IPS-18a (cell line): Measurements from ENCODE around the gene GTF2A2.

Experiments
- H3K27ac ChIP-seq: one replicate; pipeline ENCODE4 v1.5.1; 2013; ENCODE audit warnings: low read length
- H3K27me3 ChIP-seq: one replicate; pipeline ENCODE4 v1.6.1; 2013; ENCODE audit warnings: mild to moderate bottlenecking, low read length; ENCODE audit not compliant: control insufficient read depth, insufficient read depth
- H3K36me3 ChIP-seq: one replicate; pipeline ENCODE4 v1.6.1; 2013; ENCODE audit warnings: low read depth, low read length; ENCODE audit not compliant: control insufficient read depth
- H3K4me1 ChIP-seq: one replicate; pipeline ENCODE4 v1.6.1; 2013; ENCODE audit warnings: low read depth, low read length; ENCODE audit not compliant: control insufficient read depth
- H3K4me3 ChIP-seq: one replicate; pipeline ENCODE4 v1.5.1; 2013; ENCODE audit warnings: low read length
- H3K9ac ChIP-seq: one replicate; pipeline ENCODE4 v1.6.1; 2013; ENCODE audit warnings: mild to moderate bottlenecking, low read length, moderate library complexity
- H3K9me3 ChIP-seq: one replicate; pipeline ENCODE4 v1.6.1; 2013; ENCODE audit warnings: low read depth, low read length; ENCODE audit not compliant: control insufficient read depth

Gene GTF2A2

GRCh38 chr15:59632714-59633113, 24.6 kb downstream of the GTF2A2 start:
- H3K27me3 ChIP-seq = no peaks in the 10 kb centered on the region
- H3K36me3 ChIP-seq = peaks cover 2% of the 10 kb centered on the region

DNA sequence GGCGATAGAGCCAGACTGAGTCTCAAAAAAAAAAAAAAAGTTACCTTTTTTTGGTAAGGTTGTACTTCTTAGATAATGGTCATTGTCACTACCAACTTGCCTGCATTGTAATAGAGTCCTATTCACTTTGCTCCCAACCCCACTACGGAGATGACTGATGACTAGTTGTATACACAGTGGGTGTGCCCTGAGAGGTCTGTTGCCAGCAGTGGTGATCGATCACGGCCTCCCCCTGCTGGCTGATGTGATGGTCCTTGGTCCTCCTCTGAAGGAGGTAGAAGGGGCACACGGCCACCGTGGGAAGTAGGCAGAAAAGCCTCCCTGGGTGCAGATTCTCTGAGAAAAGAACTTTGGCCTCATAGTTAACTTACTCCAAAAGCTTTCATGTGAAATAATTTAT, 35.0 kb downstream of the GTF2A2 start:
- no peaks in the 10 kb centered on the region for H3K9me3 ChIP-seq
- no peaks in the 10 kb centered on the region for H3K4me1 ChIP-seq
- no peaks in the 10 kb centered on the region for H3K36me3 ChIP-seq
- no peaks in the 10 kb centered on the region for H3K27me3 ChIP-seq
- no peak overlapping the region for H3K9ac ChIP-seq
- no peak overlapping the region for H3K4me3 ChIP-seq
- H3K27ac ChIP-seq = no peak overlapping the region

More at GRCh38 chr15:59632714-59633113, 24.6 kb downstream of the GTF2A2 start:
- Histone ChIP-seq H3K27ac (no peak overlapping the region), H3K4me3 (no peak overlapping the region), H3K4me1 (no peaks in the 10 kb centered on the region), H3K9ac (no peak overlapping the region), H3K9me3 (no peaks in the 10 kb centered on the region)

DNA sequence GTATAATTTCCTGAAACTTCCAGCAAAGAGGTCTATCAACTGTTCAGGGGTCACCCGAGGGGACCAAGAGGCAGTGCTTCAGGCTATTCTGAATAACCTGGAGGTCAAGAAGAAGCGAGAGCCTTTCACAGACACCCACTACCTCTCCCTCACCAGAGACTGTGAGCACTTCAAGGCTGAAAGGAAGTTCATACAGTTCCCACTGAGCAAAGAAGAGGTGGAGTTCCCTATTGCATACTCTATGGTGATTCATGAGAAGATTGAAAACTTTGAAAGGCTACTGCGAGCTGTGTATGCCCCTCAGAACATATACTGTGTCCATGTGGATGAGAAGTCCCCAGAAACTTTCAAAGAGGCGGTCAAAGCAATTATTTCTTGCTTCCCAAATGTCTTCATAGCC, 38.9 kb downstream of the GTF2A2 start:
- Histone ChIP-seq H3K4me3 (no peak overlapping the region), H3K9me3 (no peaks in the 10 kb centered on the region), H3K4me1 (no peaks in the 10 kb centered on the region), H3K9ac (no peak overlapping the region), H3K36me3 (no peaks in the 10 kb centered on the region), H3K27me3 (no peaks in the 10 kb centered on the region), H3K27ac (no peak overlapping the region)

DNA sequence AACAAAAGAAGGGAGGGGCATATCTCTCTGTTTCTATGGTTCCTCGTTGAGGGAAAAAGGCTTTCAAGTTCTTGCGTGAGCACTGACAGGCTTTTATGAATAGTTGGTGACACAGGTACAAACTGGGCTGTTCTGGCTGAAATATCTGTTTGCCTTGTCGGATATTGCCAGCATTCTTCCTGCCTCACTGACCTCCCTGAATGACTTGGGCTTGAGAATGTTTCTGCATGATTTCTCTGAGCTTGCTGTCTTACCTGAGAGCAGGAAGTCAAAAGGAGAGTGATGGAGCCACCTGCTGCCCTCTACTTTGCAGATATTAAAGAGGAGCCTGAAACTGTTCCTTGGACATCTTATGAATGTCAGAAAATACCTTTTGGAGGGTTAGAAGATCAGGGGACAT, 40.9 kb downstream of the GTF2A2 start:
- H3K27ac ChIP-seq = no peak overlapping the region
- H3K27me3 ChIP-seq = no peaks in the 10 kb centered on the region
- H3K9ac ChIP-seq = no peak overlapping the region
- no peak overlapping the region for H3K4me3 ChIP-seq
- H3K4me1 ChIP-seq = no peaks in the 10 kb centered on the region
- no peaks in the 10 kb centered on the region for H3K9me3 ChIP-seq
- H3K36me3 ChIP-seq = no peaks in the 10 kb centered on the region

DNA sequence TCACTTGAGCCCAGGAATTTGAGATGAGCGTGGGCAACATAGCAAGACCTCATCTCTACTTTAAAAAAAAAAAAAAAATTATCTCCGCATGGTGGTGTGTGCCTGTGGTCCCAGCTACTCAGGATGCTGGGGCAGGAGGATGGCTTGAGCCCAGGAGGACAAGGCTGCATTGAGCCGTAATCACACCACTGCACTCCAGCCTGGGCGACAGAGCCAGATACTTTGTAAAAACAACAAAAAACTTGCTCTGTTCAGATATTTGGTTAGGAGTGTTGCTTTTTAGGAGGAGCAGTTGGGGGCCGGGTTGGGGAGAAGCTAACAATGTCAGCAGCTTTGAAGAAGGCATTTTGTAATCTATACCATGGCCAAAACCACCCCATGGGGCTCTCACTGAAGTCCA, 41.7 kb downstream of the GTF2A2 start:
- H3K9me3 ChIP-seq = no peaks in the 10 kb centered on the region
- H3K36me3 ChIP-seq = no peaks in the 10 kb centered on the region
- H3K9ac ChIP-seq = no peak overlapping the region
- H3K4me1 ChIP-seq = no peaks in the 10 kb centered on the region
- no peaks in the 10 kb centered on the region for H3K27me3 ChIP-seq
- H3K4me3 ChIP-seq = no peak overlapping the region
- H3K27ac ChIP-seq = no peak overlapping the region

- no peak overlapping the region for H3K4me3 ChIP-seq
- H3K4me1 ChIP-seq = no peaks in the 10 kb centered on the region
- no peaks in the 10 kb centered on the region for H3K27me3 ChIP-seq
- H3K27ac ChIP-seq = no peak overlapping the region
- H3K36me3 ChIP-seq = no peaks in the 10 kb centered on the region
- H3K9me3 ChIP-seq = no peaks in the 10 kb centered on the region
- no peak overlapping the region for H3K9ac ChIP-seq
Measured at GRCh38 chr15:59614153-59614552, 43.2 kb downstream of the GTF2A2 start.

GRCh38 chr15:59611276-59612260, 45.7 kb downstream of the GTF2A2 start, which contains the start of gene GCNT3:
Gene GCNT3, plus strand, starts transcription at chr15:59611783. Its CDS starts 6,456 bp downstream, at chr15:59618239.
- H3K27me3 ChIP-seq = no peaks in the 10 kb centered on the region
- no peak within 1 kb of the TSS for H3K27ac ChIP-seq
- H3K9me3 ChIP-seq = no peaks in the 10 kb centered on the region
- H3K4me3 ChIP-seq = no peak within 1 kb of the TSS
- H3K36me3 ChIP-seq = no peaks in the 10 kb centered on the region
- H3K4me1 ChIP-seq = no peaks in the 10 kb centered on the region
- no peak within 1 kb of the TSS for H3K9ac ChIP-seq

- Histone ChIP-seq H3K4me1 (no peaks in the 10 kb centered on the region), H3K4me3 (no peak overlapping the region), H3K36me3 (no peaks in the 10 kb centered on the region), H3K9me3 (no peaks in the 10 kb centered on the region), H3K9ac (no peak overlapping the region), H3K27ac (no peak overlapping the region), H3K27me3 (no peaks in the 10 kb centered on the region)
Measured at GRCh38 chr15:59609730-59610712, 47.3 kb downstream of the GTF2A2 start.

DNA sequence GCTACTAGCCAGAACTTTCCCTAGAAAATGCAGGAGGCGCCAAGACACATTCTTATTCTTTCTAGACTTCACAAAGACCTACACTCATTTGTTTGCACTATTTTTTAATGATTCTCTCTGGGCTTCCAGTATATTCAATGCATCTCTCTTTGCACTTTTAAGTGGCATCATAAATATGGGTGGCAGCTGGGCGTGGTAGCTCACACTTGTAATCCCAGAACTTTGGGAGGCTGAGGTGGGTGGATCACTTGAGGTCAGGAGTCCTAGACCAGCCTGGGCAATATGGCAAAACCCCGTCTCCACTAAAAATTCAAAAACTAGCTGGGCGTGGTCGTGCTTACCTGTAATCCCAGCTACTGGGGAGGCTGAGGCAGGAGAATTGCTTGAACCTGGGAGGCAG, 51.3 kb downstream of the GTF2A2 start:
- H3K9me3 ChIP-seq = no peaks in the 10 kb centered on the region
- no peak overlapping the region for H3K4me3 ChIP-seq
- no peak overlapping the region for H3K9ac ChIP-seq
- H3K27ac ChIP-seq = no peak overlapping the region
- no peaks in the 10 kb centered on the region for H3K27me3 ChIP-seq
- no peaks in the 10 kb centered on the region for H3K36me3 ChIP-seq
- H3K4me1 ChIP-seq = no peaks in the 10 kb centered on the region

DNA sequence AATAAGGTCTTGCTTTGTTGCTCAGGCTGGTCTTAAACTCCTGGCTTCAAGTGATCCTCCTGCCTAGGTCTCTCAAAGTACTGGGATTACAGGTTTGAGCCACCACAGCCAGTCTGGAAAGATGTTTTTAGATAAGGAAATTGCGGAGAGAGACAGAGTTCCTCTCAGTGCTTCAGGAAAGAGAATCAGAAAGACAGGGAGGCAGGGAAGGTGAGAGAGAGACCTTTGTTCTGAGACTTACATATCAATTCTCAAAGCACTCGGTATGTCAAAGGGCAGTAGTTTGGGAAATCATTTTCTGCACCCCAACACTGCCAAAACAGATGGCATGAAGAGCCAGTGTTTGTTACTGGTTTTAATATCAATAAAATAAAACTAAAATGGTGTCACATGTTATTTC, 58.9 kb downstream of the GTF2A2 start:
- H3K9me3 ChIP-seq = no peaks in the 10 kb centered on the region
- no peaks in the 10 kb centered on the region for H3K36me3 ChIP-seq
- H3K27ac ChIP-seq = no peak overlapping the region
- H3K4me3 ChIP-seq = no peak overlapping the region
- no peaks in the 10 kb centered on the region for H3K27me3 ChIP-seq
- H3K9ac ChIP-seq = no peak overlapping the region
- no peaks in the 10 kb centered on the region for H3K4me1 ChIP-seq

DNA sequence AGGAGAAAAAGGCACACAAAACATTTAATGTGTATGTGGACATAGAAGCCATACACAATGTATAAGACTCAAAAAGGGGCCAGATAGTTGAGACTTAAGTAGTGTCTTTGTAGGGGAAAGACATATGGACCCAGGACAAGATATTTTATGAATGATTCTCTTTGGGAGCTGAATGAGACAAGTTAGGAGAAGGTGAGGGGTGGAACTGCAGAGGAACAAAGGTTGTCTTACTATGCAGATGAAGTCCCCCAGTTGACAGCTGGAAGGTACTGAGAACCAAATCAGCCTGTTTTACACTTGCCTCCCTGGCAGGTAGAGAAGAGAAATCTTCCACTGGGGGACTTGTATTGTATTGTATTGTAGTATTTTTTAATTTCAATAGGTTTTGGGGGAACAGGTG, 60.7 kb downstream of the GTF2A2 start:
- Histone ChIP-seq H3K27ac (no peak overlapping the region), H3K4me3 (no peak overlapping the region), H3K4me1 (no peaks in the 10 kb centered on the region), H3K27me3 (no peaks in the 10 kb centered on the region), H3K9ac (no peak overlapping the region), H3K36me3 (no peaks in the 10 kb centered on the region), H3K9me3 (no peaks in the 10 kb centered on the region)
